ENCODE results near the gene MRPS14. TPM values are rescaled to one million over a fixed set of nuclear protein-coding genes. Genes with fewer than 3 reads are reported as not detected.

Gene MRPS14
- total and polyA plus RNA-seq, 9 of the 15 experiments (the other 6 are each of a cell fraction or from before 2014, with no cell fraction given) = 38.1 to 231 (median 54.9) TPM

GRCh38 chr1:175019524-175019923 is 3.7 kb downstream of the MRPS14 start (continued):
- TF ChIP-seq SRSF3 (IDR thresholded peaks at IDR 0.05; ENCODE audit: insufficient read depth, low read length) = no peak
- TF ChIP-seq, protein P1, sequence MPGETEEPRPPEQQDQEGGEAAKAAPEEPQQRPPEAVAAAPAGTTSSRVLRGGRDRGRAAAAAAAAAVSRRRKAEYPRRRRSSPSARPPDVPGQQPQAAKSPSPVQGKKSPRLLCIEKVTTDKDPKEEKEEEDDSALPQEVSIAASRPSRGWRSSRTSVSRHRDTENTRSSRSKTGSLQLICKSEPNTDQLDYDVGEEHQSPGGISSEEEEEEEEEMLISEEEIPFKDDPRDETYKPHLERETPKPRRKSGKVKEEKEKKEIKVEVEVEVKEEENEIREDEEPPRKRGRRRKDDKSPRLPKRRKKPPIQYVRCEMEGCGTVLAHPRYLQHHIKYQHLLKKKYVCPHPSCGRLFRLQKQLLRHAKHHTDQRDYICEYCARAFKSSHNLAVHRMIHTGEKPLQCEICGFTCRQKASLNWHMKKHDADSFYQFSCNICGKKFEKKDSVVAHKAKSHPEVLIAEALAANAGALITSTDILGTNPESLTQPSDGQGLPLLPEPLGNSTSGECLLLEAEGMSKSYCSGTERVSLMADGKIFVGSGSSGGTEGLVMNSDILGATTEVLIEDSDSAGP (CRISPR knock-in tag; IDR thresholded peaks at IDR 0.05) = no peak
- TF ChIP-seq EWSR1 (IDR thresholded peaks at IDR 0.05; ENCODE audit: borderline replicate concordance, low read depth, partially characterized antibody) = no peak
- TF ChIP-seq E2F5 (CRISPR knock-in tag; IDR thresholded peaks at IDR 0.05) = no peak
- TF ChIP-seq THRAP3 (IDR thresholded peaks at IDR 0.05; ENCODE audit: borderline replicate concordance) = no peak
- TF ChIP-seq, protein P2, sequence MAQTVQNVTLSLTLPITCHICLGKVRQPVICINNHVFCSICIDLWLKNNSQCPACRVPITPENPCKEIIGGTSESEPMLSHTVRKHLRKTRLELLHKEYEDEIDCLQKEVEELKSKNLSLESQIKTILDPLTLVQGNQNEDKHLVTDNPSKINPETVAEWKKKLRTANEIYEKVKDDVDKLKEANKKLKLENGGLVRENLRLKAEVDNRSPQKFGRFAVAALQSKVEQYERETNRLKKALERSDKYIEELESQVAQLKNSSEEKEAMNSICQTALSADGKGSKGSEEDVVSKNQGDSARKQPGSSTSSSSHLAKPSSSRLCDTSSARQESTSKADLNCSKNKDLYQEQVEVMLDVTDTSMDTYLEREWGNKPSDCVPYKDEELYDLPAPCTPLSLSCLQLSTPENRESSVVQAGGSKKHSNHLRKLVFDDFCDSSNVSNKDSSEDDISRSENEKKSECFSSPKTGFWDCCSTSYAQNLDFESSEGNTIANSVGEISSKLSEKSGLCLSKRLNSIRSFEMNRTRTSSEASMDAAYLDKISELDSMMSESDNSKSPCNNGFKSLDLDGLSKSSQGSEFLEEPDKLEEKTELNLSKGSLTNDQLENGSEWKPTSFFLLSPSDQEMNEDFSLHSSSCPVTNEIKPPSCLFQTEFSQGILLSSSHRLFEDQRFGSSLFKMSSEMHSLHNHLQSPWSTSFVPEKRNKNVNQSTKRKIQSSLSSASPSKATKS (CRISPR knock-in tag; IDR thresholded peaks at IDR 0.05) = no peak
- TF ChIP-seq, protein P3, sequence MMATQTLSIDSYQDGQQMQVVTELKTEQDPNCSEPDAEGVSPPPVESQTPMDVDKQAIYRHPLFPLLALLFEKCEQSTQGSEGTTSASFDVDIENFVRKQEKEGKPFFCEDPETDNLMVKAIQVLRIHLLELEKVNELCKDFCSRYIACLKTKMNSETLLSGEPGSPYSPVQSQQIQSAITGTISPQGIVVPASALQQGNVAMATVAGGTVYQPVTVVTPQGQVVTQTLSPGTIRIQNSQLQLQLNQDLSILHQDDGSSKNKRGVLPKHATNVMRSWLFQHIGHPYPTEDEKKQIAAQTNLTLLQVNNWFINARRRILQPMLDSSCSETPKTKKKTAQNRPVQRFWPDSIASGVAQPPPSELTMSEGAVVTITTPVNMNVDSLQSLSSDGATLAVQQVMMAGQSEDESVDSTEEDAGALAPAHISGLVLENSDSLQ (IDR thresholded peaks at IDR 0.05) = peak; percentile 93
- TF ChIP-seq GTF2F1 (IDR thresholded peaks at IDR 0.05; ENCODE audit: low read depth, low read length) = no peak
- TF ChIP-seq CC2D1A (IDR thresholded peaks at IDR 0.05) = no peak
- no peak for TF ChIP-seq SMC3 (conservative IDR thresholded peaks at IDR 0.05; ENCODE audit: insufficient read depth, low read depth, low read length)
- no peak for TF ChIP-seq HLTF (IDR thresholded peaks at IDR 0.05)
- no peak for TF ChIP-seq ILK (tag; IDR thresholded peaks at IDR 0.05; ENCODE audit: borderline replicate concordance, low read depth)
- TF ChIP-seq SMARCA4 (IDR thresholded peaks at IDR 0.05) = peak; percentile 19; the same call in 1 of the 2 replicates
- TF ChIP-seq CREBBP (IDR thresholded peaks at IDR 0.05; ENCODE audit: low read depth, low read length) = no peak
- no peak for TF ChIP-seq PHF8 (IDR thresholded peaks at IDR 0.05; ENCODE audit: borderline replicate concordance, low read length)
- TF ChIP-seq SOX6 (IDR thresholded peaks at IDR 0.05) = no peak
- no peak for TF ChIP-seq JUND (IDR thresholded peaks at IDR 0.05; ENCODE audit: borderline replicate concordance, low read depth, low read length)
- no peak for TF ChIP-seq JUND (tag; IDR thresholded peaks at IDR 0.05; ENCODE audit: borderline replicate concordance, low read depth, low read length)
- TF ChIP-seq TCF7L2 (IDR thresholded peaks at IDR 0.05; ENCODE audit: low read depth, low read length) = no peak
- no peak for TF ChIP-seq ZNF354B (CRISPR knock-in tag; IDR thresholded peaks at IDR 0.05)
- TF ChIP-seq, protein P4, sequence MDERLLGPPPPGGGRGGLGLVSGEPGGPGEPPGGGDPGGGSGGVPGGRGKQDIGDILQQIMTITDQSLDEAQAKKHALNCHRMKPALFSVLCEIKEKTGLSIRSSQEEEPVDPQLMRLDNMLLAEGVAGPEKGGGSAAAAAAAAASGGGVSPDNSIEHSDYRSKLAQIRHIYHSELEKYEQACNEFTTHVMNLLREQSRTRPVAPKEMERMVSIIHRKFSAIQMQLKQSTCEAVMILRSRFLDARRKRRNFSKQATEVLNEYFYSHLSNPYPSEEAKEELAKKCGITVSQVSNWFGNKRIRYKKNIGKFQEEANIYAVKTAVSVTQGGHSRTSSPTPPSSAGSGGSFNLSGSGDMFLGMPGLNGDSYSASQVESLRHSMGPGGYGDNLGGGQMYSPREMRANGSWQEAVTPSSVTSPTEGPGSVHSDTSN (CRISPR knock-in tag; IDR thresholded peaks at IDR 0.05; ENCODE audit: low read depth) = peak; percentile 56
- TF ChIP-seq, protein P4 (tag; conservative IDR thresholded peaks at IDR 0.05; ENCODE audit: low read depth) = peak; percentile 91

Measured in K562 (cell line).